NCI-H524 treated with DMSO at 0.1 percent for 48 hours (cell line): ENCODE results near the gene MPP2.
A peak's percentile ranks its signal among the peaks of the same experiment; 100 is the strongest.
"Not testable (repeated sequence)": the region's sequence is repeated elsewhere in the genome, so short reads cannot be mapped to it uniquely, and the experiment has no call there.

Experiments used
- DNase-seq: peaks from one replicate; lab custom pipeline; 2025; lab: John Stamatoyannopoulos, UW

MPP2 gene, protein sequence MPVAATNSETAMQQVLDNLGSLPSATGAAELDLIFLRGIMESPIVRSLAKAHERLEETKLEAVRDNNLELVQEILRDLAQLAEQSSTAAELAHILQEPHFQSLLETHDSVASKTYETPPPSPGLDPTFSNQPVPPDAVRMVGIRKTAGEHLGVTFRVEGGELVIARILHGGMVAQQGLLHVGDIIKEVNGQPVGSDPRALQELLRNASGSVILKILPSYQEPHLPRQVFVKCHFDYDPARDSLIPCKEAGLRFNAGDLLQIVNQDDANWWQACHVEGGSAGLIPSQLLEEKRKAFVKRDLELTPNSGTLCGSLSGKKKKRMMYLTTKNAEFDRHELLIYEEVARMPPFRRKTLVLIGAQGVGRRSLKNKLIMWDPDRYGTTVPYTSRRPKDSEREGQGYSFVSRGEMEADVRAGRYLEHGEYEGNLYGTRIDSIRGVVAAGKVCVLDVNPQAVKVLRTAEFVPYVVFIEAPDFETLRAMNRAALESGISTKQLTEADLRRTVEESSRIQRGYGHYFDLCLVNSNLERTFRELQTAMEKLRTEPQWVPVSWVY

DNA sequence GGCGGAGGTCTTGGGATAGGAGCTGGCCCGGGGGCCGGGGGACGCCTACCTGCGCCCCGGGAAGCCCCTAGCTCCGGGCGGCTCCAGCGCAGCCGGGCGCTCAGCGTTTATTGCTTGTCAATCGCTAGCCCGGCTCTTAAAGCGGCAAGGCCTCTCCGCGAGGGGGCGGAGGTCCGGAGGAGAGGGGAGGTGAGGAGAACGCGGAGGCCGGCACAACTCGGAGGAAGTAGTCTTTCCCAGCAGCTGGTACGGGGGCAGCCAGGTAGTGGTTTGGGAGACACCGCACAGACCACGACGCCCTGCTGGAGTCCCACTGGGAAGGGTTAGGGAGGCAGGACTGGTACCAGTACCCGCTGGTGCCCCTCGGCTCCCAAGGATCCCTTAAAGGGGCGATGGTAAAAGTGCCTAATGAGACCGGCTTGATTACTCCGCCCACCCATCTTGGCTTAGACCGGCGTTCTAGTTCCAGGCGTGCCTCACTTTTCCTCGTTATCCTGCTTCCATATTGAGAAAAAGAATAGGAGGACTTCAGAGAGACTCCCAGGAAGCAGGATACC, at the start of gene MPP2:
TSS of gene MPP2 (minus strand) at position 112 of the 557 bp plus-strand sequence. CDS start 3,076 bp downstream, outside the sequence.
- DNase-seq = peak; percentile 54

DNA sequence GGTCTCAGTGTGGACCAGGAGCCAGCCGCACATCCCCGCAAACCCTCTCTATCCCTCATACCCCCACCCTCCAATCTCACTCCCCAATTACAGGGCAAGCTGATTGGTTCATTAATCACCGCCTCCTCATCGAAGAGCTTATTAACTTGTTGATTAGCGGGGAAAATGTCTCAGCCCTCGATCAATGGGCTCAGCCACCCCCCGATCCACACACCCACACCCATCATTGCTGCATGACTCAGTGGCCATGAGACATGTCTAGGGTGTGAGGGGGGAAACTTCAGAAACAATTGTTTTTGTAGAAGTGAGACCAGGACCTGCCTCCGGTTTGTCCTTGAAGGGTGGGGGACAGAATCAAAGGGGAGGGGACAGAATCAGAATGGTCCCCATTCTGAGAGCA, 48.9 kb upstream of the MPP2 start:
- DNase-seq = no peak

DNA sequence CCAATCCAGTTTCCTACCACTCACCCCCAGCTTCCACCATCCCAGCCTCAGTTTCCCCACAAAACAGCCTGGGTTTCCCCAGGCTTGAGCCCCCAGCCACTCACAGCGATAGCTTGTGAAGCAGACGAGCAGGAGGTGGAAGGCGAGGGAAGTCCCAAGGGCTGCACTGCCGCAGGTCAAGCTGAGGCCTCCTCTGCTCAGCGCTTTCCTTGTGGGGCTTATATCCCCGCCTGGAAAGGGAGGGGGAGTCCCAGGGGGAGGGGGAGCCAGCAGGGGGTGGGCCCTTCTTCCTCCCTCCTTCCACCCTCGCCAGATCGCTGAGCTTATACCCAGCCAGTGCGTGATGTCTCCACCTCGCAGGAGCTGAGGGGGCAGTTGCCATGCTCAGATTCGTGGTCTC, 46.4 kb upstream of the MPP2 start, which contains the start of gene PYY:
TSS of gene PYY (minus strand) at position 195 of the 400 bp plus-strand sequence. CDS start 457 bp downstream, outside the sequence.
- DNase-seq = no peak

DNA sequence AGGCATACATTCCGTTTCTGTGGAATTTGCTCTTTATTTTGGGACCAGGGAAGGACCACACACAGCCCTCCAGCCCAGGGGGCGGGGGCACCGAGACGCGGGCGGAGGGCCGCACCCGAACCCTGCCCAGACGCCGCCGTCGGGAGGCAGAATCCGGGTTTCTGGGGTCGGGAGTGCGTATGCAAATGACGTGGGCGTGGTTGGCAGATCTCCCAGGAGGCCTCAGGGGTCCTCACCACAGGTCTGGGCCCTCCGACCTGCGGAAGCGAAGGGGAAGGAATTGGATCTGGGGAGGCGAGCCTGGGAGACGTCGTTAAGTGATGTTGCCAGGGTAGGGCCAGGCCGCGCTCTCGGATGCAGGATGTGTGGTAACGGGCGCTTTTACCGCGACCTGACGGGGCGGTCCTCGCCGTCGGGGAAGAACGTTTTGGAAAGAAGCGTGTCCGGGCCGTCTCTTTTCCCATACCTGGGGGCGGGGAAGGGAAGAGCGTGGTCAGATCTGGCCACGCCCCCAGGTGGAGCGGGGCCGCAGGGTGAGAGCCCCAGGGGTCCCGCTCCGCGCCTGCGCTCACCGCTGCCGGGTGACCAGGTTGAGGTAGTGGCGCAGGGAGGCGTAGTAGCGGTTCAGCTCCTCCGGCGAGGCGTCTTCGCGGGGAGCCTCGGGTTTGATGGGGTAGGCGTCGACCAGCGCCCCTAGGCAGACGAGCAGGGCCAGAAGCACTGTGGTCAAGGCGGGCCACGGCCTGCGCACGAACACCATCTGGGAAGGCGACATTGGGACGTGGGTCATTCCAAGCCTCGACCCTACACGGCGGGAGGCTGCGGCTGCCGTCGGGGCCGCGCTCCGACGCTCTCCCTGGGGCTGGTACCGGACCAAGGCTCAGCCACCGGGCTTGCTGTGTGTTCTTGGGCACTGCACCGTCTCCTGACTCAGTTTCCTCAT, 45.7 kb upstream of the MPP2 start:
- DNase-seq = no peak

DNA sequence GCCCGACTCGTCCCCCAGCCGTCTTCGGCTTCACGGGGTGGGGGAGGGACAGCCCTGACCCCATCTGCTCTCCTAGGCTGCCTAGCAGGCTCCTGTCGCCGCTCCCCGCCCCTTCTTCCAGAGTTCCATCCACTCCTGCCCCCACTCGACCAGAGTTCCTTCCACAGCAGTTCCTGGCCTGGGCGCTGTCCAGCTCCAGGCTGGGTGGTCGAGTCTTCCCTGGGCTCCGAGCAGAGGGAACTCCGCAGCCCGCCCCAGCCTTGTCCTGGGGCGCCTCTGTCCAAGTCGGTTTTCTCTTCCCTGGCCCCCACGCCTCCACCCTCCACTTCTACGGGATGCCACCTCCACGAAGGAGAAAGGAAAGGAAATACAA, 45.0 kb upstream of the MPP2 start:
- peak; percentile 64 for DNase-seq

DNA sequence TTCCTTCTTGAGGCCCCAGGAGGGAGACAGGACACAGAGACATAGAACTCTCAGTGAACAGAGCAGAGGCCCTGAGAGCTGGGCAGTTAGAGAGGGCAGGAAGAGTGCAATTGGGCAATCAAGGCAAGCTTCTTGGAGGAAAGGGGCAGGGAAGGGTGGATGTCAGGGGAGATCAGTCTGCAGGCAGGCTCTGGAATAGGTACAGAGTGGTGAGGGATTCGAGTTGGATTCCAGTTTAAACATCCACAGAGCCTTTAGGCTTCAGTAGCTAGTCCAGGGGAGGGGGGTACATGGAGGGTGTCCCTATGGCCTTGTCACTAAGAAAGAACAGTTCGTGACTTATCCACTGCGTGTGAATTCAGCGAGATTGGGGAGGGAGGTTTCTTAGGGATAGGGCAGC, 44.4 kb upstream of the MPP2 start:
- DNase-seq = no peak

DNA sequence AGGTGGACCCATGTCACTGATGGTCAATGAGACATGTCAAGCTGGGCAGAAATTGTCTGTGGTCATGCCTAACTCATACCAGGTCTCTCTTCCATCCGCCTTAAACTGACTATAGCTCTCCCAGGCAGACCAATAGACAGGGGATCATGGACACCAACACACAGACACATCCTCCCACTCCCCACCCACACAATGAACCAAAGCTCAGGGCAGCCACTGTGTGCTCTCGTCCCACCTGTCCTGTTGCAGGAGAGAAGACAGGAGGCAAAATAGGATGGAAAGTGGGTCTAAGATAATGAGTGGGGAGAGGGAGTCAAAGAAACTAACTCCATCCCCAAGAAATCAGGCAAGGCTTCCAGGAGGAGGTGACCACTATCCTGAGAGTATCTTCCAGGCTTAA, 43.2 kb upstream of the MPP2 start:
- no peak for DNase-seq

DNA sequence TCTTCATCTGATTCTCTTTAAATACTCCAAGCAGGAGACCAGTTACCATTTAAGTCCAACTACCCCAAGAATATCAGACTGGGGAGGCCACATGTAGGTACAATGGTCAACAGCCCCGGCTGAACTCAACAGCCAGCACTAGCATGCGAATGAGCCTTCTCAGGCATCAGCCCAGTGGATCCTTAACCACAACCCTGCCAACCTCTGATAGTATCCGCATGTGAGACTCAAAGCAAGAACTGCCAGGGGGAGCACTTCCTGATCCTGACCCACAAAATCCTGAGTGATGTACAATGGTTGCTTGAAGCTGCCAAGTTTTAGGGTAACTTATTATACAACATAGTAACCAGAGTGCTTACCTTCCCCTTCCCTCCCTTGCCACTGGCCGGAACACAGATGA, 42.4 kb upstream of the MPP2 start:
- no peak for DNase-seq

DNA sequence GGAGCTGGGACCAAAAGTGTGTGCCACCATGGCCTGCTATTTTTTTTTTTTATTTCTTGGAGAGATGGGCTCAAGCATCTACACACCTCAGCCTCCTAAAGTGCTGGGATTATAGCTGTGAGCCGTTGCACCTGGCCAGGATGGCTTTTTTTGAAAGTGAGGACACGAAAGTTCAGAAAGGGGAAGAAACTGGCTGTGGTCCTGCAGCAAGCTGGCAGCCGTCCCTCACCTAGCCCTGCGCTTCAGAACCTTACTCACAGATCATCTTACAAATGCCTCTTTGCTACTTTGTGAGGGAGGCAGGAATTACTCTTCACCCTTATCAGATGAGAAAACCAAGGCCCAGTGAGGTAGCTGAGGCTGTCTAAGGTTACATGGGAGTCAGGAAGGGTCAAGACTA, 39.4 kb upstream of the MPP2 start:
- no peak for DNase-seq

DNA sequence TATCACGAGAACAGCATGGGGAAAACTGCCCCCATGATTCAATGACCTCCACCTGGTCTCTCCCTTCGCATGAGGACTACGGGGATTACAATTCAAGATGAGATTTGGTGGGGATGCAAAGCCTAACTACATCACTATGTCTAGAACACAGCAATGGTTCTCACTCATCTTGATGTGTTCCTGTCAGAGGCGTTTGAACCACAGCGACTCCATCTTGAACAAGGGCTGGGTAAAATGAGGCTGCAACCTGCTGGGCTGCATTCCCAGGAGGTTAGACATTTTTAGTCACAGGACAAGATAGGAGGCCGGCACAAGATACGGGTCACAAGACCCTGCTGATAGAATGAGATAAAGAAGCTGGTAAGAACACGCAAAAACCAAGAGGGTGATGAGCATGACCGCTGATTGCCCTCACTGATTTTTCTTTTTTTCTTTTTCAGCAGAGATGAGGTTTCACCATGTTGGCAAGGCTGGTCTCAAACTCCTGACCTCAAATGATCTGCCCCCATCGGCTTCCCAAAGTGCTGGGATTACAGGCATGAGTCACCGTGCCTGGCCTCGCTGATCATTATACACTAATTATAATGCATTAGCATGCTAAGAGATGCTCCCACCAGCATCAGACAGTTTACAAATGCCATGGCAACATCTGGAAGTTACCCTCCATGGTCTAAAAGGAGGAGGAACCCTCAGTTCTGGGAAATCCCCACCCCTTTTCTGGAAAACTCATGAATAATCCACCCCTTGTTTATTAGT, 37.9 kb upstream of the MPP2 start:
- no peak for DNase-seq

DNA sequence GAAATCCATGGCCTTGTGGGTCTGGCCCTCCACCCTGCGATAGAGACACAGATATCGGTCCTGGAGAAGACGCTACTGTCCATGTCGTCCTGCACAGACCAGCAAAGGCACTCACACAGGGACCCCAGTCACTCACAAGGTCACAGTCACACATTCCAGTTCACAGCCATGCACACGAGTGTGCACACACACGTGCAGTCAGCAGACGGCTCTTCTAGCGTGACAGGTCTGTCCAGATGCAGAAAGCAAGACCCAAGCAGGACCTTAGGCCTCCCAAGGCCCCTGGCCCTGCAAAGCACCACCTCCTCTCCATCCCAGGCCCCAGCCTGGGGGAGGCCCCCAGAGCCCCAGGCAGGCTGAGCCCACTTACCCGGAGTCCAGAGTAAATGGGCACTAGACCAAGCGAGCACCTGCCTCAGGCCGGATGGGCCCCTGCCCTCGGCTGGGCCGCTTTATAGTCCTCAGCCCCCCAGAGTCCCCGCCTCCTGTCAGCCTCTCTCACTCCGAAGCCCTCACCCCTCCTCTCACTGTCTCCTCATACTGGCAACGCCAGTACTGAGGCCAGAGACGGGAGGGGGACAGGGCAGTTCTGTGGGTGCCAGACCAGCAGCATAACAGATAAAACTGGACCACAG, 34.8 kb upstream of the MPP2 start, which contains the start of gene PPY:
TSS of gene PPY (minus strand) at position 426 of the 635 bp plus-strand sequence. CDS start 822 bp downstream, outside the sequence.
- no peak for DNase-seq

DNA sequence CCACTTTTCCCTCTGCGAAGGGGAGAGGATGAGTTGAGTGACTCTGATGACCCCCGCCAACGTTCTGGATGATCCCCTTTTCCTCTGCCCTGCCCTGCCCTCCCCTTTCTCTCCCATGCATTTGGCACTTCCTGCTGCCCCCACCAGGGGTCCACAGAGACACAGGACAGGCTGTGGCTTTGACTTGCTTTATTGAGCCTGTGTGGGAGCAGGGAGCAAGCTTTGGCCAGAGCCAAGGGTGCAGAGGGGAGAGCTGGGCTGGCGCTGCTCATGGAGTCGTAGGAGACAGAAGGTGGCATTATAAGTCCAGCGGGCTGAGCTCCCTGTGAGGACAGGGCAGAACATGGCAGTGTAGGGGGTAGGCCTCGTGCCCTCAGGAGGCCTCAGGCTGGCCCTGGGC, 33.3 kb upstream of the MPP2 start:
- DNase-seq = no peak

DNA sequence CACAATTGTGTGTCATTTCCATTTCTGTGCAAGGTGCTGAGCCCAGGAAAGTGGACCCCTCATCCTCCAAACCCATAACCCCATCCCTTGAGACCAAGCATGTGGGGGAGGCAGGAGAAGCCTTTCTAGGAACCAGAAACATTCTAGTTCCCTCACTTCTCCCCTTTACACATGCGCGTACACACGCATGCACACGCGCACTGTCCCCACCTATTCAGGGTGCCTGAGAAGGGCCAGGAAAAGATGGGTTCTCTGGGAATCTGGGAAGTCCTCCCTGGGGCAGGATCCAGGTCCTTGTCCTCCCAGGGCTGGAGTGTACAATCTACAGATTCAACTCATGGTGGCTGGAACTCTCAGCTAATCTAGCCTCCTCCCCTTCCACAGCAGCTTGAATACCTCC, 32.5 kb upstream of the MPP2 start:
- no peak for DNase-seq

DNA sequence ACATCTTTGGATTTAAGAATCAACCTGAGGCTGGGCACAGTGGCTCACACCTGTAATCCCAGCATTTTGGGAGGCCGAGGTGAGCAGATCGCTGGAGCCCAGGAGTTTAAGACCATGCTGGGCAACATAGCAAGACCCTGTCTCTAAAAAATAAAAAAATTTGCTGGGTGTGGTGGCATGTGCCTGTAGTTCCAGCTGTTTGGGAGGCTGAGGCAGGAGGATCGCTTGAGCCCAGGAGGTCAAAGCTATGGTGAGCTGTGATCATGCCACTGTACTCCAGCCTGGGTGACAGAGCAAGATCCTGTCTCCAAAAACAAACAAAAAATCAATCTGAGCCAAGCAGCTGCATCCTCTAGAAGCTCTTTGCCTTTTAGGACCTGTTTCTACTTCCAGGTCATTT, 32.1 kb upstream of the MPP2 start:
- DNase-seq = not testable (repeated sequence)

DNA sequence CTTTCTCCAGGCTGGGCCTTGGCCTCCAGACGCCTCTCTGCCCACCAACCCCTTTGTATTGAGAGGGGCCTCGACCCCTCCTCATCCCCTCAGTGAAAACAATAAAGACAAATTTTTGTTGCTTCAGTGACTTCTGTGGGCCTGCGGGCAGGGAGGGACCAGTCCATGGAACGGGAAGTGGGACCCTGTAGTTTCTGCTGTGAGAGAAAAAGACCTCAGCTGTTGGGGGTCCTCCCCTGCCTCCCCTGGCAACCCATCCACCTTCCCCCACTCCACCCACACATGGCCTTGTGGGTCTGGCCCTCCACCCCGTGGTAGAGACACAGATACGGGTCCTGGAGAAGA, 31.5 kb upstream of the MPP2 start:
- DNase-seq = no peak

DNA sequence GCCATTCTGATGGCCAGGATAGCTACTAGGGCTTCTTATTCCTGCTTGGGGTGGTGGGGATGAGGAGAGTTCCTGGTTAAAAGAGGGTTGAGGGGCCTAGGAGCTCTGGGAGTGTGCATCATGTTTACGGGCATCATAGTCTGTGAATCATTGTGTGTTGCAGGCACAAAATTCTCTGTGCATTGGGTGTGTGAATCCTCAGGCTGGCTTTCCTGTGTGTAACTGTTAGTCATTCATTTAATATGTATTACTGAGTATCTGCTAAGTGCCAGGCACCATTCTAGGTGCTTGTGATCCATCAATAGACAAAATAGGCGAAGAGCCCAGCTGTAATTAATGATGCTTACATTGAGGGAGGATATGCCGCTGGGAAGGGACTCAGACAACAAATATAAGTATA, 29.1 kb upstream of the MPP2 start:
- no peak for DNase-seq

DNA sequence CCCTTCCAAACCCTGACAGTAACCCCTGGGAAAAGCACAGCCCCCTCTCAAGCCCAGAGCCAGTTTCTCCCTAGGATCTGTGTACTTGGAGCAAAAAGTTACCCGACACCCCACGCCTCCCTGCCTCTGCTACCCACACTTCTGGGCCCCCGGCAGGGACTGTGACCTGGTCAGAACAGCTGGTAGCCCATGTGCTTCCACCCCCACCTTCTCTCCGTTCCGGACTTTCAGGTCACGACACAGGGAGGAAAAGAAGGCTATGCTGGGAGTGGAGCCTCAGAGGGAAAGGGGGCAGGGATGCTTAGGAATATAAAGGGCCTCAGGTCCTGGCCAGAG, 28.6 kb upstream of the MPP2 start:
- DNase-seq = no peak

DNA sequence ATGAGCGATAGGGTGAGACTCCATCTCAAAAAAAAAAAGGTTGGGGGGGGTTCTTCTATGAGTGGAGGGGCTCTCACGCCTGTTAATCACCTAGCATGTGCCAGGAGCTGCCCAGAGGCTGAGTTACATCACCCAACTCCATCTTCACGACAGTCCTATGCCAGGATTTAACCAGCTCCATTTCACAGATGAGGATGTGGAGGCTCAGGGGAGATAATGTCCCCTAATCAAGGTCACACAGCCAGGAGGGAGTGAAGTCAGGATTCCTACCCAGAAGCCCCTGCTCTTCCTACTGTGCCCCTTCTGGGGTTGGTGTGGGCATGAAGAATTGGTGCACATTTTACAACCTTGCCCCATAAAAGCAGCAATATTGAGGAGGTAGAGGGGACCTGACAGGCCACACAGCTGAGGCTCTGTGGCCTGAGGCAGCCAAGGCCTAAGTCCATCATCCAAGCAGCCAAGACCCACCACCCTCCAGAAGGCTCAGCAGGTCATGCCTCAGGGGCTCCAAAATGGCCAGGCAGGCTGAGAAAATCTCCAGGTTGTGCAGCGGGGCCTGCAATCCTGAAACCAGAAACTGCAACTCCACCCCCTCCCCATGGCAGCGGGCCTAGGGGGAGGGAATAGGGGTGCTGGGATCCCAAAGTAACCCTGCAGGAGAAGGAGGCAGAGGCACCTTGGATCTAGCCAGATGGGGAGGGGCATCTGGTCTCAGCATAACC, 28.0 kb upstream of the MPP2 start:
- no peak for DNase-seq

DNA sequence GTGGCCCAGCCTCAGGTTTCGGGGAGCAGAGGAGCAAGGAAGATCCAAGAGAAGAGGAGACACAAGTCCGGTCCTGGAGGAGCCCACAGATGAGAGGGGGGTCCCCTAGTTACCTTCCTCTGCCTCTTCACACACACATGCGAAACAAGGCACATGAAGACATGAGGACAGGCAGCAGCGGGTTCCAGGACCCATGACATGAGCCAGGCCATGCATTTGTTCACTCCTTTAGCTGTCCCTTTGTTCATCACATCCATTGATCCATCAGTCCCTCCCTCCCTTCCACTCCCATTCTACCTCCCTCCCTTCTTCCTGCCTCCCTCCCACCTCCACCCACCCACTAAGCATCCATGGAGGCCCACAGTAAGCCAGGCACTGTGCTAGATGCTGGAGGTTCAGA, 25.6 kb upstream of the MPP2 start:
- no peak for DNase-seq

DNA sequence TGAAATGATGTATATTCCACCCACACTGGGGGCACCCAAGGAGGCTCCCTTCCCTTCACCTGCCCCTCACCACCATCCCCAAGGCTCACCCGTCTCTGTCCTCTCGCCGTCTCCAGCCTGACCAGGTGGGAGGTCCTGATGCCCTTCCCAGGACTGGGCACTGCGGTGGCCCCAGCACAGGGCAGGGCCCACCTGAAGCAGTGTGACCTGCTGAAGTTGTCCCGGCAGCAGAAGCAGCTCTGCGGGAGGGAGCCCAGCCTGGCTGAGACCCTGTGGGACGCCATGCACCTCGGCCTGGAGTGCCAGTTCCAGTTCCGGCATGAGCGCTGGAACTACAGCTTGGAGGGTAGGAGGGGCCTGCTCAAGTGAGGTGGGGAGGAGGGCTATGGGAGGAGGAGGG, 25.0 kb upstream of the MPP2 start:
- DNase-seq = no peak
